OCI-LY7 (cell line): Measurements from ENCODE around the gene GNG13.

Experiments used
- CTCF ChIP-seq: fragments of 200-600 bp; sonication (generic); conservative IDR thresholded peaks from 2 replicates; pipeline ENCODE4 v1.5.1; 2014; ENCODE audit warnings: mild to moderate bottlenecking, antibody characterized with exemption, low read length, moderate library complexity, mixed read lengths
- EZH2phosphoT487 ChIP-seq: fragments of 200-600 bp; sonication (generic); IDR thresholded peaks from 2 replicates; pipeline ENCODE4 v1.6.1; 2018; ENCODE audit warnings: low read depth, borderline replicate concordance, mild to moderate bottlenecking, mixed run types, antibody characterized with exemption, low read length, moderate library complexity, mixed read lengths

DNA sequence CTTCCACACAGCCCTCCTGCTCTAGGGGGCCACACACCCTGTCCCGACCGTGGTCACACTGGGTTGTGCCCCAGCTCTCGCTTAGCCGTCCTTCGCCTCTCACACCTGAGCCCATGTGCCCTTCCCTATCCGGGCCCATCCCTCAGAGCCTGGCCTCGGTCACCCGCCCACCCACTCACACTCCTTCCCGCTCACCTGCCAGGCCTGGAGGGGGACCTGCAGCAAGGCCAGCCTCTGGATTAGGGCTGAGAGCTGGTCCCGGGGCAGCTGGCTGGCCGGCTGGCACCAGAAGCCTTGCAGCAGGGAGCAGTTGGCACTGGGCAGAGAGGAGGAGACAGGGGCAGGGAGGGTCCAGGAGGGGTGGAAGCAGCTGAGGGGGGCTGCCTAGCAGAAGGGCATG is 22.1 kb downstream of the GNG13 start:
- TF ChIP-seq CTCF (no peak), EZH2phosphoT487 (no peak)
